GM12873 (cell line): ENCODE results near the gene ERN1.

ENCODE experiments used
- TF ChIP-seq, protein P1 (sequence below): IDR thresholded peaks from 2 replicates; pipeline ENCODE4 v1.5.1; 2012; ENCODE audit warnings: low read depth, mild to moderate bottlenecking, moderate library complexity, low read length, control low read depth; ENCODE audit not compliant: insufficient read depth; ENCODE audit errors: missing control alignments

ERN1 gene

DNA sequence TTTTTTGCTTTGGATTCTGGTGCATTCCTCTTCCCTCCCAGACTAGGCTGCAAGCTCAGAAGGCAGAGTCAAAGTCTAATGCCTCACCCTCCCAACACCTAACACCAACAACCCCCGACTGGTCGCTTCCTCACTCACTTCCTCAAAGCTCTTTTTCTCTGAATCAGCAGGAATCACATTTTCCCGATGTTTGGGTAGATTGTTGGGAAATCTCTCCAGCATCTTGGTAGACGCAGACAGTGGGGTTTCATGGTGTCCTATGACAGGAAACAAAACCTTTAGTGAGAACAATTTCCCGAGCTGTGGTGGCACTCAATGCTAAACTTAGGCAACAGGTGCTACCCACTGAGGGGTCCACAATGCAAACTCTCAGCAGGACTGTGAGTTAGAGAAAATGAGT lies 69.6 kb downstream of the ERN1 start:
- TF ChIP-seq, protein P1, sequence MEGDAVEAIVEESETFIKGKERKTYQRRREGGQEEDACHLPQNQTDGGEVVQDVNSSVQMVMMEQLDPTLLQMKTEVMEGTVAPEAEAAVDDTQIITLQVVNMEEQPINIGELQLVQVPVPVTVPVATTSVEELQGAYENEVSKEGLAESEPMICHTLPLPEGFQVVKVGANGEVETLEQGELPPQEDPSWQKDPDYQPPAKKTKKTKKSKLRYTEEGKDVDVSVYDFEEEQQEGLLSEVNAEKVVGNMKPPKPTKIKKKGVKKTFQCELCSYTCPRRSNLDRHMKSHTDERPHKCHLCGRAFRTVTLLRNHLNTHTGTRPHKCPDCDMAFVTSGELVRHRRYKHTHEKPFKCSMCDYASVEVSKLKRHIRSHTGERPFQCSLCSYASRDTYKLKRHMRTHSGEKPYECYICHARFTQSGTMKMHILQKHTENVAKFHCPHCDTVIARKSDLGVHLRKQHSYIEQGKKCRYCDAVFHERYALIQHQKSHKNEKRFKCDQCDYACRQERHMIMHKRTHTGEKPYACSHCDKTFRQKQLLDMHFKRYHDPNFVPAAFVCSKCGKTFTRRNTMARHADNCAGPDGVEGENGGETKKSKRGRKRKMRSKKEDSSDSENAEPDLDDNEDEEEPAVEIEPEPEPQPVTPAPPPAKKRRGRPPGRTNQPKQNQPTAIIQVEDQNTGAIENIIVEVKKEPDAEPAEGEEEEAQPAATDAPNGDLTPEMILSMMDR: no peak

DNA sequence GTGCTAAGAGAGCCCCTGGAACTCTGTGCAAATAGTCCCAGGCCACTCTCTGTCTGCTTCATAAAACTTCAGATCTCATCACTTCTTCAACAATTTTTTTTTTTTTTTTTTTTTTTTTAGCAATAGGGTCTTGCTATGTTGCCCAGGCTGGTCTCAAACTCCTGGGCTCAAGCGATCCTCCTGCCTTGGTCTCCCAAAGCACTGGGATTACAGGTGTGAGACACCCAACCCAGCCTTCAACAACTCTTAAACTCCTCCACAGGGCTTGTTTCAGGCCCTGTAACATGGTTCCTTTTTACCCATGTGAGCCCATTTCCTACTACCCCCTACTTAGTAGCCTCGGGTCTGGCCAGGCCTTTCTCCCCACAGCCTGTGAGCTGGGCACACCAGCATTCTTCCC lies 70.2 kb downstream of the ERN1 start:
- TF ChIP-seq, protein P1: no peak

GRCh38 chr17:64058621-64059020 lies 71.3 kb downstream of the ERN1 start:
- TF ChIP-seq, protein P1: no peak

- TF ChIP-seq, protein P1: no peak
Observed at GRCh38 chr17:64057701-64058263, 72.2 kb downstream of the ERN1 start.

DNA sequence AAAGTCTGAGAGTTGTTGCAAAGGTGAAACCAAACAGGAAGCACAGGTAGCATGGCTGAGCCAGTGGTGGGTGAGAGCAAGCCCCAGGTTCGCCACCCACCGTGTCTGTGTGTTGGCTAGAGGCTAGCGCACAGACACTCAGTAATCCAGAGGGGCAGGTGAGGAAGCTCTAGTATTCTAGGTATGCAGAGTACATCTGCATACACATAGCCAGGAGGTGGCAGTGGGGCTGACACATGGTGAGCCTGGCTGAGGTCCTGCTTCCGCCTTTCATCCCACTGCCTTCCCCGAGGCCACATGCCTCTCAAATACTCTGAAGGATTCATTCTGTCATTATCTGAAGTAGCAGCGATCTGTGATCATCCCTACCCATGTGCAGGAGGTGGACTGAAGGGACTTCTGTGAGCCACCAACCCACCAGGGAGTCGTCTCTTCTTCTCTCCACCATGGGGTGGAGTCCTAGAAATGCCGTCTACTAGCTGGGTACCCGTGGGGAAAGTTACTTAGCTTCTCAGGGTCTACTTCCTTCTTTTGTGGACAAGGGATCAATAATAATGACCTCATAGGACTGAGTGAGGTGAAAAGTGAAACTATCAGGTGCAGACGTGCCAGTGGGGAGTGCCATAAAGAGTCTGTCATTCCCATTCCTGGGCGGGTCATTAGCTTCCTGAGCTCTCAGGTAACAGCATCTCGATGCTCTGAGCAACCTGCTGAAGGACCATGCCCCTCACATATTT lies 73.5 kb downstream of the ERN1 start:
- TF ChIP-seq, protein P1: no peak

DNA sequence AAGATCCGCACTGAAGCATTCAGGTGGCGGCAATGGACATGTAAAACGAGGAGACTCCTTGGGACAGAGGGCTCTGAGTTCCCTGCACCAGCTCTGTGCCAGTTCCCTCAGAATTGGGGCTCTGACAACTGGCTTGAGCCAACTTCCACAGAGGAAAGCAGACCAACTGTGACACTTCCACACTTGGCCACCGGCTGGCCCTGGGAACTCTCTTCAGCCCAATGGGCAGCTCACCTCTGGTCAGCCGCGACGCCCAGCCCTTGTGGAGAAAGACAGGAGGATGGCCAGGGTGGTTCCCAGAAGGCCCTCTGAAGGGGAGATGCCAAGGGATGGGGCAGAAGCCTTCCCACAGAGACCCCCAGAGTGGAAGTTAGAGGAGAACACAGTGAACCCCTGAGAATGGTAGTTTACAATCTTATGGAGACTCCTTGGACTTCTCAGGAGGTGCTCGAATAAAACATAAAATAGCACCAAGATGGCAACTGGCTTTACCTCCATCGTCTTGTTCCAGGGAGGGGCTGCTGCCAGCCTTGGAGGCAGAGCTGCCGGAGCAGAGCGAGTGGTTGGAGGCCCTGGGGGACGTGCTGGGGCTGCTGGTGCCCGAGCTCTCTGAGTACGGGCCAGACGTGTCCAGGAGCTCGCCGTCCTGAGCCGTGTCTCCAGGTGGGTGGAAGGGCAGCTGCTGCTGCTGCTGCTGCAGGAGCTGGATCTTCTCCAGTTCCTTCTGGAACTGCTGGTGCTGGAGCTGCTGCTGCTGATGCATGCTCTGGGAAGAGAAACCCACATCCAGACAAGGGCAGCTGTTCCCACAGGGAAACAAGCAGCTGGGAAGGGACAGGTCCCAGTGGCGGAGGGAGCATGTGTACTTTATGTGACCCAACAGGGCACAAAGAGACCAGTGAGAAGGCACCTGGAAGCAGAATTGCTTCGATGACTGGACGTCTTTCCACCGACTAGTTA lies 74.5 kb downstream of the ERN1 start:
- TF ChIP-seq, protein P1: no peak

- TF ChIP-seq, protein P1: no peak
Observed at GRCh38 chr17:64054304-64054703, 75.6 kb downstream of the ERN1 start.
